ENCODE results near the gene PLOD2. TPM values are rescaled to one million over a fixed set of nuclear protein-coding genes. Genes with fewer than 3 reads are reported as not detected.

The PLOD2 gene
- total and polyA plus RNA-seq, 2 donors (not counting 1 experiment from before 2014, with no cell fraction given) = not detected

DNA sequence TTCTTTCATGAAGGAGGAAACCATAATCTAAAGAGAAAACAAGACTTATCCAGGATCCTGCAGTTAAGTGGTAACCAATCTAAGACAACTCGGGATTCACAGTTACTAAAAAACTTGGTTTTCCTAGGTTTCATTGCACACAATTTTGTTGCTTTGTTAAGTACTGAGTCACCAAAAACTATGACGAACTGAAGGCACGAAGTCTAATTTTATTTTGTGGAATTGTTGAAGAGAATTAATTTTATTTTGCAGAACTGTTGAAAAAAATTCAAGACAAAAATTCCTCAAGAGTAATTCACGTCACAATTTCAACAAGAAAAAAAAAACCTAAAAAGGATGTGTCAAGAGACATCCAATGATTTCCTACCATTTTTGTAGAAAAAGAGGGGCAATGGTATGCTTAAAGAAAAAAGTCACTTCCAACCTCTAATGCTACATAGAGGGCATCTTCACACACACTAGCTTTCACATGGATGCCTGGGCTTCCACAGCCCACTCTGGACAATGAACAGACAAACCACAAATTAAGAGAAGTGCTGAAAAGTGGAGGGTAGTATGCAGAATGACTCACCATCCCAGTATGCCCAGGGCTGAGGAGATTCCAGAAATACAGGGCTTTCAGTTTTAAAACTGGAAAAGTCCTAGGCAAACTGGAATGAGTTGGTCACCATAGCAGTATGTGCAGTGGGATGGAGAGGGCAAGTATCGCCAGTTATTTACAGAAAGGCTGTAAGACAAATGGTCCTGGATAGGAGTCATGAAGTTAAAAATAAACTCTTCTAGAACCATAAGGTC is 29.2 kb downstream of the PLOD2 start:
- CTCF ChIA-PET = no interaction called here
- Histone ChIP-seq H3K9ac (ENCODE audit: low read length) (no peak overlapping the region), H3K4me1 (ENCODE audit: control insufficient read depth in 2 of 2, insufficient read depth in 2 of 2, low read length in 2 of 2) (no peaks in the 10 kb centered on the region), H3K27me3 (replicated peaks in 1 of 4; ENCODE audit: control extremely low read depth in 1 of 4, control insufficient read depth in 3 of 4, insufficient read depth in 4 of 4, low read length in 3 of 4) (no peaks in the 10 kb centered on the region), H3K79me2 (ENCODE audit: control insufficient read depth, insufficient read depth, low read length) (no peaks in the 10 kb centered on the region), H4K20me1 (ENCODE audit: control insufficient read depth, insufficient read depth, low read length, poor library complexity, severe bottlenecking) (no peaks in the 10 kb centered on the region), H2AFZ (ENCODE audit: insufficient read depth, low read depth, low read length, poor library complexity, severe bottlenecking) (no peak overlapping the region), H3K27ac (ENCODE audit: low read length in 2 of 2) (no peak overlapping the region), H3K36me3 (replicated peaks in 1 of 2; ENCODE audit: control extremely low read depth in 1 of 2, control insufficient read depth in 1 of 2, extremely low read depth in 1 of 2, insufficient read depth in 2 of 2, low read length in 1 of 2) (no peaks in the 10 kb centered on the region), H3K9me3 (ENCODE audit: control extremely low read depth in 1 of 3, control insufficient read depth in 2 of 3, insufficient read depth in 1 of 3, low read length in 2 of 3) (no peaks in the 10 kb centered on the region), H3K4me2 (replicated peaks; ENCODE audit: low read depth, low read length, poor library complexity, severe bottlenecking) (no peak overlapping the region), H3K4me3 (ENCODE audit: control extremely low read depth in 1 of 5, extremely low read depth in 1 of 5, insufficient read depth in 1 of 5, low read depth in 2 of 5, low read length in 4 of 5) (no peak overlapping the region)
- Mint-ChIP-seq H3K4me1 (no peaks in the 10 kb centered on the region), H3K9me3 (ENCODE audit: insufficient read depth) (no peaks in the 10 kb centered on the region), H3K4me3 (no peak overlapping the region), H3K27ac (no peak overlapping the region), H3K27me3 (no peaks in the 10 kb centered on the region)
- WGBS (ENCODE audit: insufficient coverage) = no CpG with 5 or more reads among the region's 5 CpGs
- ATAC-seq (ENCODE audit: low read depth) (no peak), DNase-seq (no peak)
- POLR2A ChIA-PET = no interaction called here
- TF ChIP-seq, protein P1, sequence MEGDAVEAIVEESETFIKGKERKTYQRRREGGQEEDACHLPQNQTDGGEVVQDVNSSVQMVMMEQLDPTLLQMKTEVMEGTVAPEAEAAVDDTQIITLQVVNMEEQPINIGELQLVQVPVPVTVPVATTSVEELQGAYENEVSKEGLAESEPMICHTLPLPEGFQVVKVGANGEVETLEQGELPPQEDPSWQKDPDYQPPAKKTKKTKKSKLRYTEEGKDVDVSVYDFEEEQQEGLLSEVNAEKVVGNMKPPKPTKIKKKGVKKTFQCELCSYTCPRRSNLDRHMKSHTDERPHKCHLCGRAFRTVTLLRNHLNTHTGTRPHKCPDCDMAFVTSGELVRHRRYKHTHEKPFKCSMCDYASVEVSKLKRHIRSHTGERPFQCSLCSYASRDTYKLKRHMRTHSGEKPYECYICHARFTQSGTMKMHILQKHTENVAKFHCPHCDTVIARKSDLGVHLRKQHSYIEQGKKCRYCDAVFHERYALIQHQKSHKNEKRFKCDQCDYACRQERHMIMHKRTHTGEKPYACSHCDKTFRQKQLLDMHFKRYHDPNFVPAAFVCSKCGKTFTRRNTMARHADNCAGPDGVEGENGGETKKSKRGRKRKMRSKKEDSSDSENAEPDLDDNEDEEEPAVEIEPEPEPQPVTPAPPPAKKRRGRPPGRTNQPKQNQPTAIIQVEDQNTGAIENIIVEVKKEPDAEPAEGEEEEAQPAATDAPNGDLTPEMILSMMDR (IDR thresholded peaks at IDR 0.05) = no peak
- intact Hi-C loops (cut with micrococcal nuclease) = no loop called here

DNA sequence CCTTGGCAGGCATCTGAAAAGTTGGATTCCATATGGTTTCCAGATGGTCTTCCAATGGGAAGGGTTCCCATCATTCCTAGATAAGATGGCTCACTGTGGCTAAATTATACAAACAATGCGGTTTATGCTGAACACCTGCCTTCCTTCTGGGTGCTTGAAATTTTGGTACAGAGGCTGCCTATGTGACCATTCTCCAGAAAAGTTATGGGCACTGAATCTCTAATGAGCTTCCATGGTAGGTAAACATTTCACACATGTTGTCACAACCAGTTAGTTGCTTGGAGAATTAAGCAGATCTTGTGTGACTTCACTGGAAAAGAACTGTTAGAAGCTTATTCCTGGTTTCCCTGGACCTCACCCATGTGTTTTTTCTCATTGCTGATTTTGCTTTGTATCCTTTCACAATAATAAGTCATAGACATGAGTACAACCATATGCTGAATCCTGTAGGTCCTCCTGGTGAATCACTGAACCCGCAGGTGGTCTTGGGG is 30.1 kb downstream of the PLOD2 start:
- H3K4me1 ChIP-seq (ENCODE audit: control insufficient read depth in 2 of 2, insufficient read depth in 2 of 2, low read length in 2 of 2) = no peaks in the 10 kb centered on the region
- no peaks in the 10 kb centered on the region for H3K27me3 ChIP-seq (replicated peaks in 1 of 4; ENCODE audit: control extremely low read depth in 1 of 4, control insufficient read depth in 3 of 4, insufficient read depth in 4 of 4, low read length in 3 of 4)
- no peak overlapping the region for H3K27ac ChIP-seq (ENCODE audit: low read length in 2 of 2)
- H3K27me3 Mint-ChIP-seq = no peaks in the 10 kb centered on the region
- no peaks in the 10 kb centered on the region for H3K79me2 ChIP-seq (ENCODE audit: control insufficient read depth, insufficient read depth, low read length)
- H2AFZ ChIP-seq (ENCODE audit: insufficient read depth, low read depth, low read length, poor library complexity, severe bottlenecking) = no peak overlapping the region
- DNase-seq (no peak), ATAC-seq (ENCODE audit: low read depth) (no peak)
- no peaks in the 10 kb centered on the region for H3K9me3 Mint-ChIP-seq (ENCODE audit: insufficient read depth)
- H3K27ac Mint-ChIP-seq = no peak overlapping the region
- no peaks in the 10 kb centered on the region for H3K4me1 Mint-ChIP-seq
- no peak overlapping the region for H3K4me3 ChIP-seq (ENCODE audit: control extremely low read depth in 1 of 5, extremely low read depth in 1 of 5, insufficient read depth in 1 of 5, low read depth in 2 of 5, low read length in 4 of 5)
- TF ChIP-seq, protein P1 (IDR thresholded peaks at IDR 0.05) = no peak
- no peak for TF ChIP-seq EZH2 (IDR thresholded peaks at IDR 0.05; ENCODE audit: borderline replicate concordance, insufficient read depth, low read depth, low read length, poor library complexity, severe bottlenecking)
- no peak overlapping the region for H3K4me3 Mint-ChIP-seq
- intact Hi-C loops (cut with micrococcal nuclease) = no loop called here
- no peaks in the 10 kb centered on the region for H3K9me3 ChIP-seq (ENCODE audit: control extremely low read depth in 1 of 3, control insufficient read depth in 2 of 3, insufficient read depth in 1 of 3, low read length in 2 of 3)
- H3K9ac ChIP-seq (ENCODE audit: low read length) = no peak overlapping the region
- ChIA-PET POLR2A (no interaction called here), CTCF (no interaction called here)
- H4K20me1 ChIP-seq (ENCODE audit: control insufficient read depth, insufficient read depth, low read length, poor library complexity, severe bottlenecking) = no peaks in the 10 kb centered on the region
- no CpG with 5 or more reads among the region's 2 CpGs for WGBS (ENCODE audit: insufficient coverage)
- H3K36me3 ChIP-seq (replicated peaks in 1 of 2; ENCODE audit: control extremely low read depth in 1 of 2, control insufficient read depth in 1 of 2, extremely low read depth in 1 of 2, insufficient read depth in 2 of 2, low read length in 1 of 2) = no peaks in the 10 kb centered on the region
- H3K4me2 ChIP-seq (replicated peaks; ENCODE audit: low read depth, low read length, poor library complexity, severe bottlenecking) = no peak overlapping the region
